Type B pancreatic cell (in vitro differentiated cells): ENCODE results near the gene TDRD5. TPM values are rescaled to one million over a fixed set of nuclear protein-coding genes. Genes with fewer than 3 reads are reported as not detected.
A peak's percentile ranks its signal among the peaks of the same experiment; 100 is the strongest.

Source experiments
- DNase-seq: peaks from one replicate; pipeline ENCODE4 v3.0.0; 2021; ENCODE audit warnings: mixed read lengths; ENCODE audit not compliant: unreplicated experiment; ENCODE audit errors: extremely low spot score
- H3K27ac Mint-ChIP-seq: 2 replicates; pipeline ENCODE4 v1.8.0; 2021; ENCODE audit warnings: mild to moderate bottlenecking, mixed read lengths
- H3K27me3 Mint-ChIP-seq: 2 replicates; pipeline ENCODE4 v1.8.0; 2021; ENCODE audit warnings: mixed read lengths
- H3K36me3 Mint-ChIP-seq: 2 replicates; pipeline ENCODE4 v1.8.0; 2021; ENCODE audit warnings: mixed read lengths
- H3K4me1 Mint-ChIP-seq: one replicate; pipeline ENCODE4 v1.8.0; 2021; ENCODE audit warnings: mixed read lengths; ENCODE audit not compliant: unreplicated experiment
- H3K4me3 Mint-ChIP-seq: 2 replicates; pipeline ENCODE4 v1.8.0; 2021; ENCODE audit warnings: mild to moderate bottlenecking, mixed read lengths
- H3K9me3 Mint-ChIP-seq: 2 replicates; pipeline ENCODE4 v1.8.0; 2021; ENCODE audit warnings: mixed read lengths
- CTCF ChIP-seq: fragments of 200-600 bp; sonication (generic); conservative IDR thresholded peaks from 2 replicates; pipeline ENCODE4 v1.5.0; 2021; ENCODE audit warnings: antibody characterized with exemption, mild to moderate bottlenecking
- long read RNA-seq: library from polyadenylated mRNA; unstranded; transcript quantifications from one replicate; pipeline ENCODE4 v2.0.0, GENCODE V29; 2020
- total RNA-seq: library from RNA; stranded (reverse); gene quantifications from 2 replicates; pipeline ENCODE4 v1.2.1, GENCODE V29; 2021; ENCODE audit warnings: low replicate concordance

The TDRD5 gene
- total RNA-seq: 0.52 TPM in 1 of 2 replicates, not detected in the other
- long read RNA-seq: 0 reads

DNA sequence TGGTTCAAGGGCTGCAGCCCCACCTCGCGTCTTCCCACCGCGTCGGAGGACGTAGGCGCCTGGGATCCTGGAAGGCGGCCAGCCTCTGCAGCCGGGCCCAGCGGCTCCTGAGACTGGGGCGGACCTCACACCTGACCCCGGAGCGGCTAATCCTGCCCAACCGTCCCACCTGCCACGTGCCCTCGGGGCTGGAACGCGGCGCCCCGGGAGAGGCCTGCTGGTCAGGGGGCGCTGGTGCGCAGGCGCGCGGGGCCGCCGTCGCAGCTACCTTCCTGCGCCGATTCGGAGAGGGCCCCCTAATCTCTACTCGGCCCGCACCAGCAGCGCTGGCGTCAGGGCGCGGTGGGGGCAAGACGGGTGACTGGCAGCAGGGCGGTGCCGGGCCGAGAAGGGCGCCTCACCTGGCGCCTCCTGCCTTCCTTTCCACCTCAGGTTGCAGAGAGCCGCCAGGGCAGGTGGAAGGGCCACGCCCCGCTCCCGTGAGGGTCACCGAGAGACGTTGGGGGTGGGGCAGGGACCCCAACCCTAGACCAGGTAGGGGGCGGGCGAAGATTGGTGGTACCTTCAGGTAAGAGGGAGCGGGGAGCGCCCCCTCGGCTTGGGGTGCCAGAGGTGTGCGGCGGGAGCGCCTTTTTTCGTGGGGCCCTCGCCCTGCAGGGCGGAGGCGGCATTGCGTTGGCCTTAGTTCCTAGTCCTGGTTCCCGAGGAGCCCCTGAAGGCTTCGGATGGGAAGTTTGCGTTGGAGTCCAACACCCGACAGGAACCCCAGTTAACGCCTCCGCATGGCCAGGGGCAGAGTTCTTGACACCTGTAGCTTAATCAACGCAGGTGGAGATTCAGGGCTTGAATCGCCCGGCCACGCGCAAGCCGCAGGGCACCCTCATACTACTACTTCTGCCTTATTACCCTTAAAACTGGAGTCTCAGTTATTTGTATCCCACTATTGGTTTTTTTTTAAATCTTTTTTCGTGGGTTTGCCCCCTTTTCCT lies at the start of gene TDRD5:
Gene TDRD5 (plus strand): TSS at position 241 of the 989 bp plus-strand sequence. CDS start 784 bp downstream, outside the sequence.
- H3K36me3 Mint-ChIP-seq: no peaks in the 10 kb centered on the region
- DNase-seq: no peak
- TF ChIP-seq CTCF: peak; percentile 30
- H3K27ac Mint-ChIP-seq: no peak within 1 kb of the TSS
- H3K4me1 Mint-ChIP-seq: no peaks in the 10 kb centered on the region
- peaks cover 28% of the 10 kb centered on the region for H3K27me3 Mint-ChIP-seq
- no peaks in the 10 kb centered on the region for H3K9me3 Mint-ChIP-seq
- no peak within 1 kb of the TSS for H3K4me3 Mint-ChIP-seq

GRCh38 chr1:179545321-179545720 lies 46.3 kb upstream of the TDRD5 start:
- no peaks in the 10 kb centered on the region for H3K9me3 Mint-ChIP-seq
- no peak overlapping the region for H3K27ac Mint-ChIP-seq

GRCh38 chr1:179547021-179547535 lies 44.6 kb upstream of the TDRD5 start:
- H3K36me3 Mint-ChIP-seq: no peaks in the 10 kb centered on the region
- H3K4me3 Mint-ChIP-seq: no peak overlapping the region
- H3K4me1 Mint-ChIP-seq: no peaks in the 10 kb centered on the region
- no peak for DNase-seq
- H3K9me3 Mint-ChIP-seq: no peaks in the 10 kb centered on the region
- H3K27me3 Mint-ChIP-seq: no peaks in the 10 kb centered on the region
- peak overlapping the region; percentile 55 for H3K27ac Mint-ChIP-seq
- no peak for TF ChIP-seq CTCF

More at GRCh38 chr1:179545321-179545720, 46.3 kb upstream of the TDRD5 start:
- TF ChIP-seq CTCF: no peak
- Mint-ChIP-seq H3K4me3 (no peak overlapping the region), H3K4me1 (no peaks in the 10 kb centered on the region), H3K36me3 (no peaks in the 10 kb centered on the region), H3K27me3 (no peaks in the 10 kb centered on the region)
- no peak for DNase-seq

GRCh38 chr1:179548666-179549367 lies 42.8 kb upstream of the TDRD5 start:
- Mint-ChIP-seq H3K4me1 (no peaks in the 10 kb centered on the region), H3K4me3 (no peak overlapping the region), H3K27ac (no peak overlapping the region), H3K36me3 (no peaks in the 10 kb centered on the region), H3K9me3 (no peaks in the 10 kb centered on the region), H3K27me3 (no peaks in the 10 kb centered on the region)
- DNase-seq: no peak
- TF ChIP-seq CTCF: no peak

- H3K9me3 Mint-ChIP-seq: no peaks in the 10 kb centered on the region
- H3K27ac Mint-ChIP-seq: no peak overlapping the region
- DNase-seq: no peak
- no peaks in the 10 kb centered on the region for H3K36me3 Mint-ChIP-seq
- TF ChIP-seq CTCF: no peak
- no peak overlapping the region for H3K4me3 Mint-ChIP-seq
- no peaks in the 10 kb centered on the region for H3K4me1 Mint-ChIP-seq
- no peaks in the 10 kb centered on the region for H3K27me3 Mint-ChIP-seq
Observed at GRCh38 chr1:179549368-179549700, 42.3 kb upstream of the TDRD5 start.
